Neuronal stem cell (in vitro differentiated cells): ENCODE data around the gene C22orf39.

Experiments
- DNase-seq: peaks from one replicate; pipeline ENCODE4 v3.0.0-alpha.2; 2013; ENCODE audit warnings: low spot score
- H2AFZ ChIP-seq: one replicate; pipeline ENCODE4 v1.6.1; 2013; ENCODE audit warnings: mild to moderate bottlenecking, low read length, inconsistent platforms
- H2AK5ac ChIP-seq: 2 replicates; pipeline ENCODE4 v1.6.1; 2013; ENCODE audit warnings: low read depth, mild to moderate bottlenecking, inconsistent platforms, low read length, moderate library complexity, mixed read lengths
- H2BK120ac ChIP-seq: 2 replicates; pipeline ENCODE4 v1.6.1; 2013; ENCODE audit warnings: low read depth, mild to moderate bottlenecking, inconsistent platforms, low read length, moderate library complexity, mixed read lengths
- H2BK12ac ChIP-seq: one replicate; pipeline ENCODE4 v1.6.1; 2013; ENCODE audit warnings: low read length, inconsistent platforms
- H2BK15ac ChIP-seq: 2 replicates; pipeline ENCODE4 v1.6.1; 2013; ENCODE audit warnings: mild to moderate bottlenecking, low read length, inconsistent platforms, mixed read lengths
- H2BK5ac ChIP-seq: one replicate; pipeline ENCODE4 v1.6.1; 2013; ENCODE audit warnings: inconsistent platforms, mild to moderate bottlenecking, low read length, moderate library complexity
- H3K14ac ChIP-seq: one replicate; pipeline ENCODE4 v1.6.1; 2013; ENCODE audit warnings: low read length, inconsistent platforms
- H3K18ac ChIP-seq: 2 replicates; pipeline ENCODE4 v1.6.1; 2013; ENCODE audit warnings: low read length, inconsistent platforms
- H3K23ac ChIP-seq: 2 replicates; pipeline ENCODE4 v1.6.1; 2013; ENCODE audit warnings: low read depth, mild to moderate bottlenecking, mixed read lengths, low read length, inconsistent platforms; ENCODE audit not compliant: poor library complexity
- H3K27ac ChIP-seq: replicated peaks from 3 replicates; pipeline ENCODE4 v1.5.1; 2013; ENCODE audit warnings: low read length, inconsistent platforms
- H3K27me3 ChIP-seq, 3 experiments: 2 replicates each; pipeline ENCODE4 v1.6.1; 2013; ENCODE audit warnings: low read length in 3 of 3, mild to moderate bottlenecking in 2 of 3, inconsistent platforms in 1 of 3, low read depth in 1 of 3, mixed read lengths in 1 of 3, moderate library complexity in 1 of 3; ENCODE audit not compliant: control insufficient read depth in 3 of 3, insufficient read depth in 3 of 3
- H3K36me3 ChIP-seq, 2 donors: replicated peaks in 1 of 2; 2 replicates each; pipeline ENCODE4 v1.6.1; 2013; ENCODE audit warnings: low read length in 2 of 2; ENCODE audit not compliant: control insufficient read depth in 2 of 2, insufficient read depth in 2 of 2
- H3K4ac ChIP-seq: 2 replicates; pipeline ENCODE4 v1.6.1; 2013; ENCODE audit warnings: inconsistent platforms, mild to moderate bottlenecking, low read length, moderate library complexity
- H3K4me1 ChIP-seq, 2 donors: 1 replicate in 1 of 2; 2 replicates in 1 of 2; pipeline ENCODE4 v1.6.1; 2013; ENCODE audit warnings: low read length in 2 of 2, low read depth in 1 of 2; ENCODE audit not compliant: control insufficient read depth in 2 of 2, insufficient read depth in 1 of 2
- H3K4me2 ChIP-seq: one replicate; pipeline ENCODE4 v1.6.1; 2013; ENCODE audit warnings: mild to moderate bottlenecking, low read length, inconsistent platforms; ENCODE audit not compliant: insufficient read depth, poor library complexity, severe bottlenecking
- H3K4me3 ChIP-seq, 2 donors: 2 replicates each; pipeline ENCODE4 v1.5.1; 2013; ENCODE audit warnings: low read length in 2 of 2, mild to moderate bottlenecking in 2 of 2, inconsistent platforms in 1 of 2, moderate library complexity in 1 of 2
- H3K79me1 ChIP-seq: one replicate; pipeline ENCODE4 v1.6.1; 2013; ENCODE audit warnings: low read depth, mild to moderate bottlenecking, inconsistent platforms, low read length, moderate library complexity
- H3K9ac ChIP-seq: one replicate; pipeline ENCODE4 v1.6.1; 2013; ENCODE audit warnings: mild to moderate bottlenecking, low read depth, low read length, inconsistent platforms; ENCODE audit not compliant: poor library complexity
- H3K9me3 ChIP-seq, 2 donors: replicated peaks in 1 of 2; 2 replicates each; pipeline versions ENCODE3 to v1.6.1; 2013; ENCODE audit warnings: low read length in 2 of 2, mild to moderate bottlenecking in 2 of 2, inconsistent platforms in 1 of 2, low read depth in 1 of 2, mixed read lengths in 1 of 2, moderate library complexity in 1 of 2; ENCODE audit not compliant: control insufficient read depth in 2 of 2, insufficient read depth in 1 of 2
- H4K8ac ChIP-seq: one replicate; pipeline ENCODE4 v1.6.1; 2013; ENCODE audit warnings: low read depth, mild to moderate bottlenecking, inconsistent platforms, low read length, moderate library complexity
- H4K91ac ChIP-seq: one replicate; pipeline ENCODE4 v1.6.1; 2013; ENCODE audit warnings: low read length, low read depth, mild to moderate bottlenecking, inconsistent platforms; ENCODE audit not compliant: poor library complexity
- WGBS, 2 donors: extraction: QIAGEN DNeasy Blood & Tissue Kit; methylation state at CpG; one replicate each; pipeline ENCODE4 v1.1.7; 2013; ENCODE audit warnings: missing lambda C conversion rate in 2 of 2, mixed read lengths in 1 of 2; ENCODE audit not compliant: insufficient read length in 2 of 2, insufficient replicate concordance in 1 of 2; ENCODE audit errors: extremely low coverage in 2 of 2; 5-methylcytosine and 5-hydroxymethylcytosine counted together

Gene C22orf39

DNA sequence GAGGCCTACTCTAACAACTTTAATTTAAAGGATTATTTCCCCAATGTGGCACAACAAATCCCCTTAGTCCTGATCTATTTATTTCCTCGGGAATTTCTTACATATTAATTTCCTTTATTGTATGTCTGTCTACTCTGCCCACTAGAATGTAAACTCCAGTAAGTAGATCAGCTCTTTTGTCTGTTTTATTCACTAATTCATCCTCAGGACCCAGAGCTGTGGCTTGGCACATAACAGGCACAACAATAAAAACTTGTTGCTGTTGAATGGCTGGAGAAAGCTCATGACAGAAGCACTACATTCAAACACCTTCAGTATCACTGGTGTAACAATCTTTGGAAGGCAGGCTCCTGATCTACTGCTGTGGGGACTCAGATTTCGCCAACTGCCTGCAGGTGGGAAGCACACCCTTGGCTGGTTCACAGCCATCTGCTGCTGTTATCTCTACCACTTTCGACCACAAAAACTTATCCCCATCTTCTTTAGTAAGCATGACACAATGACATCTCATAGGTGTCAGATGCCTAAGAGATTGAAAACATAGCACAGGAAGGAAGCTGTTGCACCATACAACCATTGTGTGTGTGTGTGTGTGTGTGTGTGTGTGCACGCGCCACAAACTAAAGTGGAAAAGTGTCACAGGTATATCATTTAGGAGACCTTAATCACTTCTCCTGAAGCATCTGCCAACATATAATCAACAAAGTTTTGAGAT is 27.9 kb downstream of the C22orf39 start:
- peaks cover 0 to 10% of the 10 kb centered on the region in 2 donors for H3K4me1 ChIP-seq
- WGBS, 2 donors: no CpG with 5 or more reads among the region's 5 CpGs
- H3K14ac ChIP-seq: no peak overlapping the region
- no peak overlapping the region for H2AK5ac ChIP-seq
- no peak overlapping the region for H2BK120ac ChIP-seq
- H2BK15ac ChIP-seq: no peak overlapping the region
- peaks cover 0 to 11% of the 10 kb centered on the region in 2 donors for H3K9me3 ChIP-seq
- no peak overlapping the region for H2BK5ac ChIP-seq
- H3K9ac ChIP-seq: no peak overlapping the region
- no peaks in the 10 kb centered on the region for H3K27me3 ChIP-seq
- H3K4ac ChIP-seq: no peak overlapping the region
- no peak overlapping the region for H2AFZ ChIP-seq
- H3K36me3 ChIP-seq: peaks cover 3 to 16% of the 10 kb centered on the region in 2 donors
- H4K91ac ChIP-seq: no peak overlapping the region
- no peak overlapping the region for H3K27ac ChIP-seq
- DNase-seq: no peak
- H3K4me2 ChIP-seq: no peak overlapping the region
- no peak overlapping the region for H3K4me3 ChIP-seq
- H3K18ac ChIP-seq: no peak overlapping the region
- H4K8ac ChIP-seq: no peak overlapping the region
- no peak overlapping the region for H2BK12ac ChIP-seq
- H3K79me1 ChIP-seq: peaks cover 21% of the 10 kb centered on the region
- H3K23ac ChIP-seq: no peak overlapping the region

- Histone ChIP-seq H3K23ac (no peak overlapping the region), H4K8ac (no peak overlapping the region), H2BK120ac (no peak overlapping the region), H3K9ac (no peak overlapping the region), H2AFZ (no peak overlapping the region), H3K9me3 (peaks cover 0 to 11% of the 10 kb centered on the region in 2 donors), H4K91ac (no peak overlapping the region), H2BK12ac (no peak overlapping the region), H3K36me3 (peaks cover 1 to 11% of the 10 kb centered on the region in 2 donors), H2BK5ac (no peak overlapping the region), H3K27ac (no peak overlapping the region), H3K79me1 (peaks cover 20% of the 10 kb centered on the region), H3K14ac (no peak overlapping the region), H3K4me3 (no peak overlapping the region), H3K4me1 (peaks cover 0 to 10% of the 10 kb centered on the region in 2 donors), H3K4ac (no peak overlapping the region), H2BK15ac (no peak overlapping the region), H2AK5ac (no peak overlapping the region), H3K27me3 (no peaks in the 10 kb centered on the region), H3K4me2 (no peak overlapping the region), H3K18ac (no peak overlapping the region)
- no peak for DNase-seq
- WGBS, 2 donors: no CpG with 5 or more reads among the region's 5 CpGs
These were observed 28.4 kb downstream of the C22orf39 start for GRCh38 chr22:19419086-19419463.

DNA sequence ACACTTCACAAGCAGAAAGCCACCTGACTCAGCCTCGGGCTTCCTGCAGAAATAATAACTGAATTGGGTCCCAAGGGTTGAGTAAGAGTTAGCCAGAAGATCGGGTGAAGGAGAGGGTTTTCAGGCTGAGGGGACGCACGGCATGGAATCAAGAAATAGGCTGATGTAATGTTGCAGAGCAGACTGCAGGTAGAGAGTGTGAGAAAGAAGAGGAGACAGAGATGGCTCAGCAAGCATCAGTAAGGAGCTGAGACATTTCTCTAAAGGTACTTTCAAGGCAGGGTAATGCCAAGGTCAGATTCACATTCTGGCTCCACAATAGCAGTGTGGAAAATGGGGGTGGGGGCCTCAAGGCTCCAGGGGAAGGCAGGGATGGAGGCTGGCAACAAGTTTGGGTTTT is 34.6 kb downstream of the C22orf39 start:
- H3K18ac ChIP-seq: no peak overlapping the region
- H3K4me3 ChIP-seq: no peak overlapping the region
- H3K79me1 ChIP-seq: peaks cover 9% of the 10 kb centered on the region
- H3K4me1 ChIP-seq: no peaks in the 10 kb centered on the region
- H3K27me3 ChIP-seq: no peaks in the 10 kb centered on the region
- peaks cover 0 to 11% of the 10 kb centered on the region in 2 donors for H3K9me3 ChIP-seq
- H2BK5ac ChIP-seq: no peak overlapping the region
- no peak overlapping the region for H4K8ac ChIP-seq
- no peak overlapping the region for H2AK5ac ChIP-seq
- no peak overlapping the region for H3K23ac ChIP-seq
- H2BK12ac ChIP-seq: no peak overlapping the region
- H3K4me2 ChIP-seq: no peak overlapping the region
- no CpG with 5 or more reads among the region's 4 CpGs for WGBS, 2 donors
- no peak overlapping the region for H3K14ac ChIP-seq
- no peak overlapping the region for H3K27ac ChIP-seq
- no peak overlapping the region for H2AFZ ChIP-seq
- H4K91ac ChIP-seq: no peak overlapping the region
- no peak overlapping the region for H2BK120ac ChIP-seq
- DNase-seq: no peak
- no peak overlapping the region for H3K4ac ChIP-seq
- H2BK15ac ChIP-seq: no peak overlapping the region
- H3K36me3 ChIP-seq: peaks cover 15 to 53% of the 10 kb centered on the region in 2 donors
- H3K9ac ChIP-seq: no peak overlapping the region

GRCh38 chr22:19412478-19412877 is 35.0 kb downstream of the C22orf39 start:
- H3K9ac ChIP-seq: no peak overlapping the region
- H3K27ac ChIP-seq: no peak overlapping the region
- H3K14ac ChIP-seq: no peak overlapping the region
- no peak for DNase-seq
- no peak overlapping the region for H2BK5ac ChIP-seq
- H3K79me1 ChIP-seq: peaks cover 9% of the 10 kb centered on the region
- H3K27me3 ChIP-seq: no peaks in the 10 kb centered on the region
- no peak overlapping the region for H3K4ac ChIP-seq
- H4K91ac ChIP-seq: no peak overlapping the region
- H4K8ac ChIP-seq: no peak overlapping the region
- no peak overlapping the region for H2AFZ ChIP-seq
- no peak overlapping the region for H3K18ac ChIP-seq
- no peak overlapping the region for H3K23ac ChIP-seq
- H2BK15ac ChIP-seq: no peak overlapping the region
- peaks cover 0 to 6% of the 10 kb centered on the region in 2 donors for H3K9me3 ChIP-seq
- H3K4me1 ChIP-seq: no peaks in the 10 kb centered on the region
- peaks cover 19 to 53% of the 10 kb centered on the region in 2 donors for H3K36me3 ChIP-seq
- no CpG with 5 or more reads among the region's 4 CpGs for WGBS, 2 donors
- H3K4me2 ChIP-seq: no peak overlapping the region
- H3K4me3 ChIP-seq: no peak overlapping the region
- H2BK120ac ChIP-seq: no peak overlapping the region
- H2AK5ac ChIP-seq: no peak overlapping the region
- H2BK12ac ChIP-seq: no peak overlapping the region
